ENCODE results near the gene MTAP.

GRCh38 chr9:21813575-21814473 is 11.4 kb downstream of the MTAP start:
- TF ChIP-seq POLR2A (IDR thresholded peaks at IDR 0.05) (no peak), EP300 (IDR thresholded peaks at IDR 0.05) (peak in 1 of 2 donors; percentile 39)
- TF ChIP-seq, protein P1, sequence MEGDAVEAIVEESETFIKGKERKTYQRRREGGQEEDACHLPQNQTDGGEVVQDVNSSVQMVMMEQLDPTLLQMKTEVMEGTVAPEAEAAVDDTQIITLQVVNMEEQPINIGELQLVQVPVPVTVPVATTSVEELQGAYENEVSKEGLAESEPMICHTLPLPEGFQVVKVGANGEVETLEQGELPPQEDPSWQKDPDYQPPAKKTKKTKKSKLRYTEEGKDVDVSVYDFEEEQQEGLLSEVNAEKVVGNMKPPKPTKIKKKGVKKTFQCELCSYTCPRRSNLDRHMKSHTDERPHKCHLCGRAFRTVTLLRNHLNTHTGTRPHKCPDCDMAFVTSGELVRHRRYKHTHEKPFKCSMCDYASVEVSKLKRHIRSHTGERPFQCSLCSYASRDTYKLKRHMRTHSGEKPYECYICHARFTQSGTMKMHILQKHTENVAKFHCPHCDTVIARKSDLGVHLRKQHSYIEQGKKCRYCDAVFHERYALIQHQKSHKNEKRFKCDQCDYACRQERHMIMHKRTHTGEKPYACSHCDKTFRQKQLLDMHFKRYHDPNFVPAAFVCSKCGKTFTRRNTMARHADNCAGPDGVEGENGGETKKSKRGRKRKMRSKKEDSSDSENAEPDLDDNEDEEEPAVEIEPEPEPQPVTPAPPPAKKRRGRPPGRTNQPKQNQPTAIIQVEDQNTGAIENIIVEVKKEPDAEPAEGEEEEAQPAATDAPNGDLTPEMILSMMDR (IDR thresholded peaks at IDR 0.05) = peak; percentile 63 to 83 (median 74)
